H7 (cell line): ENCODE measurements around the gene LSR. TPM values are rescaled to one million over a fixed set of nuclear protein-coding genes. Genes with fewer than 3 reads are reported as not detected.

Experiments used
- DNase-seq: peaks from one replicate; pipeline ENCODE4 v3.0.0; 2012
- H3K27me3 ChIP-seq: 2 replicates; pipeline ENCODE4 v1.6.0; 2011; ENCODE audit warnings: mild to moderate bottlenecking, low read length; ENCODE audit not compliant: control insufficient read depth, insufficient read depth
- H3K36me3 ChIP-seq: replicated peaks from 2 replicates; pipeline ENCODE4 v1.5.1; 2011; ENCODE audit warnings: low read length; ENCODE audit not compliant: control insufficient read depth, insufficient read depth
- H3K4me3 ChIP-seq: 2 replicates; pipeline ENCODE4 v1.5.1; 2011; ENCODE audit warnings: low read depth, mild to moderate bottlenecking, control low read depth, low read length, moderate library complexity; ENCODE audit not compliant: insufficient read depth
- total RNA-seq: library from RNA; depleted of rRNA; stranded (reverse); fragments of >200 nt; shearing (Covaris generic); gene quantifications from 2 replicates; pipeline ENCODE4 v1.2.3, GENCODE V29; 2014

Gene LSR
- total RNA-seq, 1 experiment from 2014 or later, result 128 TPM

DNA sequence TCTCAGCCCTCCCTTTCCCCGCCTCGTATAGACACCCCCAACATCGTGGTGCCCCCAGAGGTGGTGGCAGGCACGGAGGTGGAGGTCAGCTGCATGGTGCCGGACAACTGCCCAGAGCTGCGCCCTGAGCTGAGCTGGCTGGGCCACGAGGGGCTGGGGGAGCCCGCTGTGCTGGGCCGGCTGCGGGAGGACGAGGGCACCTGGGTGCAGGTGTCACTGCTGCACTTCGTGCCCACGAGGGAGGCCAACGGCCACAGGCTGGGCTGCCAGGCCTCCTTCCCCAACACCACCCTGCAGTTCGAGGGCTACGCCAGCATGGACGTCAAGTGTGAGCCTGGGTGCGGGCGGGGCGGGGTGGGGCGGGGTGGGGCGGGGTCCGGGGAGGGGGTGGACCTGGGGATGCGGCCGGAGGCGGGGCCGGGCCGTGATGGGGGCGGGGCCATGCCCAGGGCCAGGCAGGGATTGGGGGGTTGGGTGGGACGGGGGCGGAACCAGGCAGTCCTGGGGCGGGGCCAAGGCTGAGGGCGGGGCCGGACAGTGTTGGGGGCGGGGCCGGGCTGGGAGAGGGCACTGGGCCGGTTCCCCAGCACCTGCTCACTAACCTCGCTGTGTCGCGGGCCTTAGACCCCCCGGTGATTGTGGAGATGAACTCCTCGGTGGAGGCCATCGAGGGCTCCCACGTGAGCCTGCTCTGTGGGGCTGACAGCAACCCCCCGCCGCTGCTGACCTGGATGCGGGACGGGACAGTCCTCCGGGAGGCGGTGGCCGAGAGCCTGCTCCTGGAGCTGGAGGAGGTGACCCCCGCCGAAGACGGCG, 50.9 kb downstream of the LSR start:
- H3K36me3 ChIP-seq, result no peaks in the 10 kb centered on the region
- H3K4me3 ChIP-seq, result peak overlapping the region; percentile 17
- DNase-seq, result peak; percentile 99
- H3K27me3 ChIP-seq, result peaks cover 1% of the 10 kb centered on the region; the same call in 1 of the 2 replicates

DNA sequence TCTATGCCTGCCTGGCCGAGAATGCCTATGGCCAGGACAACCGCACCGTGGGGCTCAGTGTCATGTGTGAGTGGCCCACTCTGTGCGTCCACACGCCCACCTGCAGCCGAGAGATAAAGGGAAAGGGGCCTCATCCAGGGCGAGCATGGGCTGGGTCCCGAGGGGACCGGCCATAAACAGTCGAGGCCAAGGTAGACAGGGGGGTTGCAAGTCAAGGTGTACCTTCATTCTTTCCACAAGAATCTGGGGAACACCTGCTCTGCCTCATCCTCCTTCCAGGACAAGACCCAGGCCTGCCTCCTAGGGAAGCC, 51.5 kb downstream of the LSR start:
- DNase-seq, result no peak
- no peaks in the 10 kb centered on the region for H3K36me3 ChIP-seq
- peak overlapping the region; percentile 17; the same call in 1 of the 2 replicates for H3K4me3 ChIP-seq
- H3K27me3 ChIP-seq, result peaks cover 1% of the 10 kb centered on the region; the same call in 1 of the 2 replicates

DNA sequence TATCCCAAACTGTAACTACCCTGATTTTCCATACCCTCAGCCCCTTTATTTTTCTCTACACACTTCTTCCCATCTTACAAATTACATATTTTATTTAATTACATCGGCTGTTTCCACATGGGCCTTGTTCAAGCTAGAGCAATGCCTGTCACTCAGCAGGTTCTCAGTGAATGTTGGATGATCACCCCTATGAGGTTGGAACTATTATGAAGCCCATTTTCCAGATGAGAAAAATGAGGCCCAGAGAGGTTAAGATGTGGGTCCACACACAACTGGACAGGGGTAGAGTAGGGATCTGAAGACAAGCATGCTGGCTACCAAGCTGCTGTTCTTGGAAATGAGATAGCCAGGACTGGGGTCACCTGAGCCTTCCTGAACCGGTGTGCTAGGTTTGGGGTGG, 53.2 kb downstream of the LSR start:
- Histone ChIP-seq H3K27me3 (peaks cover 1% of the 10 kb centered on the region; the same call in 1 of the 2 replicates), H3K36me3 (no peaks in the 10 kb centered on the region), H3K4me3 (no peak overlapping the region)
- DNase-seq, result no peak

DNA sequence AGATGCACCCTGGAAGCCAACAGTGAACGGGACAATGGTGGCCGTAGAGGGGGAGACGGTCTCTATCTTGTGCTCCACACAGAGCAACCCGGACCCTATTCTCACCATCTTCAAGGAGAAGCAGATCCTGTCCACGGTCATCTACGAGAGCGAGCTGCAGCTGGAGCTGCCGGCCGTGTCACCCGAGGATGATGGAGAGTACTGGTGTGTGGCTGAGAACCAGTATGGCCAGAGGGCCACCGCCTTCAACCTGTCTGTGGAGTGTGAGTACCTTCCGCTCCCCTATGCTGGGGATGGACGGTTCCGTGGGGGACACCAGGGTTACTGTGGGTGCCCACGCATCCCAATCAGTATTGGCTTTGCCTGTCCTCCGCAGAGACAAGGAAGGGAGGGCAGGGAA, 53.6 kb downstream of the LSR start:
- DNase-seq, result no peak
- H3K4me3 ChIP-seq, result no peak overlapping the region
- no peaks in the 10 kb centered on the region for H3K36me3 ChIP-seq
- peaks cover 1% of the 10 kb centered on the region; the same call in 1 of the 2 replicates for H3K27me3 ChIP-seq

DNA sequence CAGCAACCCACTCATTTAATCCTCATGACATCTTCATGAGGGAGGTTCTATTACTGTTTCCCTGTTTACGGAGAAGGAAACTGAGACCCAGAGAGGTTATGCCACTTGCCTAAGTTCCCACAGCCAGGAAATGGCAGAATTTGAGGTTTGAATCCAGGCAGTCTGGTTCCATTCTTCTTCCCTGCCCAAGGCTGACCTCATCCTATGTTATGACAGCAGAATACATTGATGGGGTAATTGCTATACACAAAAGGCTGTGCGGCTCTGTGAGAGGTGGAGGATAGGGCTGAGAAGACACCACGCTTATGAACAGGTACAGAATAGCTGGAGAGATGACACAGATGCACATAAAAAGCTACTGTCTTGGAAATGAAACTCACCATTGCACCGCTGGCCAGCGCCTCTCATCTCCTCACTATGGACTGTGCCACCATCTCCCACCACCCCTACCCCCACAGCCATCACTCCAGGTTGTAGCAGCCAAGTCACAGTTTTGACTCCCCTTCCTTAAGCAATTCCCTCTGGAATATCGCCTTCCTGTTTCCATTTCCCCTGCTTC, 54.6 kb downstream of the LSR start:
- Histone ChIP-seq H3K4me3 (no peak overlapping the region), H3K36me3 (no peaks in the 10 kb centered on the region), H3K27me3 (peaks cover 1% of the 10 kb centered on the region; the same call in 1 of the 2 replicates)
- DNase-seq, result no peak

DNA sequence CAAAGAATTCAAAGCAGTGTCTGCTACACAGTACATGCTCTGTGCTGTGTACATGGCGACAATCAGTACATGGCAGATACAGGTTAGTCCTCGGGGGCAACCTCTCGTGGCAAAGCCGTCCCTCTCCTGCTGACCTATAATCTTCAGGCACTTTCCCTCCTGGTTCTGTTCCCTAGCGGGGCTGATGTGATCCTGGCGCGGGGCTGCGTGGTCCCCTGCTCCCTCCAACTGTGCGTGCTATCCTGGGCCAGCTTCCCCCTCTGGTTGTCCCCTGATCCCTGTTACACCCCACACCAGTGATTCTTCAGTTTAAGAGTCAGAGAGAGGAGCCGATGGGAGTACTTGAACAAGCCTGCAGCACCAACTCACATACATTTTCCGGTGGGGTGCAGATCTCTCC, 55.2 kb downstream of the LSR start:
- peaks cover under 1% of the 10 kb centered on the region; the same call in 1 of the 2 replicates for H3K27me3 ChIP-seq
- no peaks in the 10 kb centered on the region for H3K36me3 ChIP-seq
- no peak overlapping the region for H3K4me3 ChIP-seq
- no peak for DNase-seq

DNA sequence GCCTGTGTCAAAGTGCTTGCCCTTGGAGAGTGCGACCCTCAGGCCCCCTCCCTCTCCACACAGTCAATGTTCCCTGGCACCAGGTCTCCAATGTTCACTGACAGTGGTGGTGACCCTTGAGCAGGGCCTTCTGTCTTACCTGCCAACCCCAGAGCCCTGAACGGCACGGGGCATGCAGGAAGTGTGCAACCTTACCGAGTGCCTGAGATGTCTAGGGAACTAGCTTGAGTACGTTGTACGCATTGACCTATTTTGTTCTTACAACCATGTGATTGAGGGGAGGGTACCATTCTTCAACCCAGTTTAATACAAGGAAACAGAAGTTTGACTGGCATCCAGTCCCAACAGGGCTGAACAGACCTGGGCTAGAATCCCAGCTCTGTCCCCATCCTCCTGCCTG, 56.4 kb downstream of the LSR start:
- DNase-seq, result no peak
- Histone ChIP-seq H3K36me3 (no peaks in the 10 kb centered on the region), H3K4me3 (no peak overlapping the region)

DNA sequence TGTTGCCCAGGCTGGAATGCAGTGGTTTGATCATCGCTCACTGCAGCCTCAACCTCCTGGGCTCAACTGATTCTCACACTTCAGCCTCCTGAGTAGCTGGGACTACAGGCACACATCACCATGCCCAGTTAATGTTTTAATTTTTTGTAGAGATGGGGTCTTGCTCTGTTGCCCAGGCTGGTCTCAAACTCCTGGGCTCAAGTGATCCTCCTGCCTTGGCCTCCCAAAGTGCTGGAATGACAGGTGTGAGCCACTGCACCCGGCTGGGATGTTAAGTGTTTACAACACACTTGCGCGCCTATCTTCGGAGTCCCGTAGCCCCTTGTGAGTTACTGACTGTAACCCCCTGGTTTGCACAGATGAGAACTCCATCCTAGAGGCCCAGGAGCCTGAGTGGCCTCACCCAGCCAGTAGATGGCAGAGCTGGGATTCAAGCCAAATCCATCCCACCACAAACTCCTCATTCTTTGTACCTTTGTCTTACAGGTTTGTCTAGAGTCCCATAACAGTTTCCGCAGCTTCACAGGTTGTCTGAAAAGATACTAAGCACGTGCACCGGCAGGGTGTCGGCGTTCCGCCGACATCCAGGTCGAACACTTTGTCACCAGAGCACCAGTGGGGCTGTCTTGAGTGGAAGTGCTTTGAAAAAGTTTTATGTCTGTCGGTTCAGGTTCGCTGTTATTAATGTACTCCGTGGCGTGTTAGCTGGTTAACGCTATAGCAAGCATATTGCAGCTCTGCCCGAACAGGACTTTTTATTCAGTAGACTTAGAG, 57.9 kb downstream of the LSR start:
- Histone ChIP-seq H3K27me3 (no peaks in the 10 kb centered on the region), H3K4me3 (no peak overlapping the region), H3K36me3 (no peaks in the 10 kb centered on the region)
- DNase-seq, result peak; percentile 85

More for the DNA sequence above, 56.4 kb downstream of the LSR start:
- no peaks in the 10 kb centered on the region; the same call in 1 of the 2 replicates for H3K27me3 ChIP-seq

DNA sequence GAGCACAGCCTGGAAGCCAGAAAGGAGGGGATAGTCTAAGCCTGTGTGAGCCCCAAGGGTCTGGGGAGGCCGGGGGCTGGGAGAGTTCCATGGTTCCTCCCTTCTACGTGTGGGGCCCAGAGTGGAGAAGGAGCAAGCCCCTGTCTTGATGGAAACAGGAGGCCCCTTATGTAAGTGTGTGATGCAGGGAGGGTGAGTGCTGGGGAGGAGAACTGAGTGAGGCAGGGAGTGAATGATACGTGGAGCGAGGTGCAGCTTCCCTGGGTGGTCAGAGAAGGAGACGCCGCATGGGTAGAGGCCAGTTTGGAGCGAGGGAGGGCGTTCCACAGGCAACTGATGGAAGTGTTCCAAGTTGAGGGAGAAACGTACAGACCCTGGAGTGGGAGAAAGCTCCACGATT, 59.1 kb downstream of the LSR start:
- Histone ChIP-seq H3K4me3 (no peak overlapping the region), H3K36me3 (no peaks in the 10 kb centered on the region), H3K27me3 (no peaks in the 10 kb centered on the region)
- DNase-seq, result no peak

DNA sequence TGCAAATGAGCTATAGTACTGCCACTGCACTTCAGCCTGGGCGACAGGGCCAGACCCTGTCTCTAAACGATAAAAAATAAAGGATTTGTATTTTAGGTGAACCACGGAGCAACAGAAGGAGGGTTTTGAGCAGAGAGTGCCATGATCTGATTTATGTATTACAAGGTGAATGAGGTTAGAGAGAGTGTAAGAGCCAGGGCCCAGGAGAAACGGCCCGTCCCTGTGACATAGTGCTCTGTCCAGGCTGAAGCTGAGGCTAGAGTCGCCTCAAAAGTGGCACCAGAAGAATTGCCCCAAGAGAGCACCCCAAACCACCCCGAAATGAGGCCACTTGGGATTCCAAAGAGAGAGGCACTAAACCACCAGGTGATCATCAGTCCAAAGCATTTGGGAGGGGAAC, 60.1 kb downstream of the LSR start:
- H3K4me3 ChIP-seq, result no peak overlapping the region
- no peaks in the 10 kb centered on the region for H3K36me3 ChIP-seq
- DNase-seq, result no peak
- no peaks in the 10 kb centered on the region for H3K27me3 ChIP-seq

DNA sequence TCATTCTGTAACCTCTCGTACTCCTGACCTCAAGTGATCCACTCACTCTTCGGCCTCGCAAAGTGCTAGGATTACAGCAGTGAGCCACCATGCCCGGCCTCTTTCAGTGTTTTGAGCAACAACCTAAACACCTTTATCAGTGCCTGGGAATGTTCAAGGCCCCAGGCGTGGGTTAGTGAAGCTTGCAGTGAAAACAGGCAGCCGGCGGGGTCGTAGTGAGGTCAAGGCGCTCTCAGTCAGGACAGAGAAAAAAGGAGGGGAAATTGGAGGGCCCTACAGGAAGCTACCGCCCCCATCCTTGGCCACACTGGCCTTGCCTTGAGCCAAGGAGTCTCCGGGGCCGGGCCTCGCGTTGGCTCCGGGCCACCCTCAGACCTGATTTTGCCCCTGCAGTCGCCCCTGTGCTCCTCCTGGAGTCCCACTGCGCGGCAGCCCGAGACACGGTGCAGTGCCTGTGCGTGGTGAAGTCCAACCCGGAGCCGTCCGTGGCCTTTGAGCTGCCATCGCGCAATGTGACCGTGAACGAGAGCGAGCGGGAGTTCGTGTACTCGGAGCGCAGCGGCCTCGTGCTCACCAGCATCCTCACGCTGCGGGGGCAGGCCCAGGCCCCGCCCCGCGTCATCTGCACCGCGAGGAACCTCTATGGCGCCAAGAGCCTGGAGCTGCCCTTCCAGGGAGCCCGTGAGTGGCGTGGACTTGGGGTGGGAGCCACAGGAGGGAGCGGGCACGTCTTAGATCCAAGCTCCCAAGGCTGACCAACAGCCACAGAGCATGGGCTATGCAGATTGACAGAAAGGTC, 60.9 kb downstream of the LSR start:
- Histone ChIP-seq H3K36me3 (no peaks in the 10 kb centered on the region), H3K27me3 (no peaks in the 10 kb centered on the region), H3K4me3 (no peak overlapping the region)
- no peak for DNase-seq

DNA sequence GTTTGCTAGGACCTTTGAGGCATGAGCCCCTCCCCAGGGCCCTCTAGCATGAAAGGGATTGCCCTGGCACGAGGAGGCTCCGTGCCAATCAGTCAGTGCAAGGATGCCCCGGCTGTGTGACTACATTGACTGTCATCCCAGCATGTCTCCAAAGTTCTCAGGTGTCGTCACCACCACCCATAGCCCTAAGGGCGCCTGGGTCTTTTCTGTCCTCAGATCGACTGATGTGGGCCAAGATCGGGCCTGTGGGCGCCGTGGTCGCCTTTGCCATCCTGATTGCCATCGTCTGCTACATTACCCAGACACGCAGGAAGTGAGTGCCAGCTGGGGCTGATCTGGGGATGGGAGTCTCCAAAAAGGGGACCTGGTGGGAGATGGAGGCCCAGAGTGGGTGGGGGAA, 61.5 kb downstream of the LSR start:
- no peak overlapping the region for H3K4me3 ChIP-seq
- no peak for DNase-seq
- H3K36me3 ChIP-seq, result no peaks in the 10 kb centered on the region
- H3K27me3 ChIP-seq, result no peaks in the 10 kb centered on the region

DNA sequence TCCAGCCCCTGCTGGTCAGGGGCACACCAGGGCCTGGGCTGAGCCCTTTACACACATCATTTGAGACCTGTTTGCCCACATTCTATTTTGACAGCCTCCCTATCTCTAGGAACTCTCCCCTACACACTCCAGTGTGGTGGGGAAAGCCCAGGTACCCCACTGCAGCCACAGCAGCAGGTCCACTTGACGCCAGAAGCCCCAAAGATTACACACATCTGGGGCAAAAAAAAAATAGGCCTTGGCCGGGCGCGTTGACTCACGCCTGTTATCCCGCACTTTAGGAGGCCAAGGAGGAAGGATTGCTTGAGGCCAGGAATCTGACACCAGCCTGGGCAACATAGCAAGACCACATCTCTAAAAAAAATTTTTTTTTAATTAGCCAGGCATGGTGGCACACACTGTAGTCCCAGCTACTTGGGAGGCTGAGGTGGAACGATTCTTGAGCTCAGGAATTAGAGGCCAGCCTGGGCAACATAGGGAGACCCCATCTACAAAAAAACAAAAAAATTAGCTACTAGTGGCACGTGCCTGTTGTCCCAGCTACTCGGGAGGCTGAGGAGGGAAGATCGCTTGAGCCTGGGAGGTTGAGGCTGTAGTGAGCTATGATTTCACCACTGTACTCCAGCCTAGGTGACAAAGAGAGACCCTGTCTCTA, 62.1 kb downstream of the LSR start:
- Histone ChIP-seq H3K36me3 (no peaks in the 10 kb centered on the region), H3K4me3 (no peak overlapping the region), H3K27me3 (no peaks in the 10 kb centered on the region)
- DNase-seq, result no peak
